Fibroblast of peridontal ligament (primary cell): ENCODE results near the gene LRRC26.
A peak's percentile ranks its signal among the peaks of the same experiment; 100 is the strongest.
"Not testable (repeated sequence)": the region's sequence is repeated elsewhere in the genome, so short reads cannot be mapped to it uniquely, and the experiment has no call there.

Experiments used
- DNase-seq: peaks from one replicate; pipeline ENCODE4 v3.0.0-alpha.2; 2010; ENCODE audit errors: extremely low read depth

The LRRC26 gene

GRCh38 chr9:137136881-137137607 lies 32.8 kb downstream of the LRRC26 start:
- DNase-seq = no peak

GRCh38 chr9:137136261-137136880 lies 33.5 kb downstream of the LRRC26 start:
- DNase-seq = no peak

- not testable (repeated sequence) for DNase-seq
These were observed 34.7 kb downstream of the LRRC26 start for GRCh38 chr9:137135154-137135553.

- DNase-seq = no peak
These were observed 35.7 kb downstream of the LRRC26 start for GRCh38 chr9:137134191-137134590.

GRCh38 chr9:137130176-137130755 lies 39.6 kb downstream of the LRRC26 start:
- DNase-seq = no peak

- DNase-seq = peak; percentile 89
These were observed 40.2 kb downstream of the LRRC26 start for GRCh38 chr9:137129456-137130175.

- peak; percentile 28 for DNase-seq
These were observed 40.9 kb downstream of the LRRC26 start for GRCh38 chr9:137128862-137129455.

GRCh38 chr9:137128158-137128861 lies 41.5 kb downstream of the LRRC26 start:
- DNase-seq = no peak

- DNase-seq = no peak
These were observed 42.3 kb downstream of the LRRC26 start for GRCh38 chr9:137127301-137128157.

GRCh38 chr9:137126786-137127185 lies 43.1 kb downstream of the LRRC26 start:
- no peak for DNase-seq

- not testable (repeated sequence) for DNase-seq
These were observed 45.8 kb downstream of the LRRC26 start for GRCh38 chr9:137123952-137124462.

- DNase-seq = no peak
These were observed 46.4 kb downstream of the LRRC26 start for GRCh38 chr9:137123468-137123837.

GRCh38 chr9:137122796-137123467 lies 46.9 kb downstream of the LRRC26 start:
- DNase-seq = not testable (repeated sequence)

GRCh38 chr9:137121927-137122795 lies 47.7 kb downstream of the LRRC26 start:
- not testable (repeated sequence) for DNase-seq
